ENCODE measurements around the gene MED13L.

The MED13L gene

DNA sequence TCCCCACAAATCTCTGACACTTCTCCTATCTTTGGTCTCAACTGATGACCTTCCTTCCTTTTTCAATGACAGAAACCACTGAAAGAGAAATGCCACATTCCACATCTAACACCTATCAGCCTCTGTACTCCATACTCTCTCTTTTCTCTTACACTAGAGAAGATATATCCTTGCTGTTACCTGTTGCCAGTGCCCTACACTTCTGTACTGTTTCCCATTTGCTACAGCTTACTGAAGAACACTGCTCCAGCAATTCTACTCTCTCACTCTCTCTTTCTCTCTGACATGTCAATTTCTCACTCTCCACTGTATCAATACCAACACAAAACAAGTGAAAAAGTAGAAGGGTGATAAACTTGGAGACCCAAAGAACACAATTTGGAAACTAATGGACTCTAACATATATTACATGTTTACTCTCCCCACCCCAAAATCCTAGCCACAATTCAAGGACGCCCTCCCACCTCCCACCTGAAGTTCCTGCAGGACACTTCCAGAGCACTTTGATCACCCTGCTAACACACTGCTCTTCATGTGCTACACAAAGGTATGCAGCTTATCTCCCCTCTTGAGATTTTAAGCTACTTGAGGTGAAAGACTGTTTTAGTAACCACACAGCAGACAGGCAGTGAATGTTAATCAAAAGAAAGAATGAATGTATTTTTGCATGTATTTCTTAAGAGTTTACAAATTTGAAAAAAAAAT lies 95.0 kb downstream of the MED13L start:
- no peak for DNase-seq (ENCODE audit: low spot score)

- no peak for DNase-seq (ENCODE audit: low spot score)
These were observed 97.0 kb downstream of the MED13L start for GRCh38 chr12:116180448-116180847.

- DNase-seq (ENCODE audit: low spot score) = no peak
These were observed 98.1 kb downstream of the MED13L start for GRCh38 chr12:116179384-116179783.

DNA sequence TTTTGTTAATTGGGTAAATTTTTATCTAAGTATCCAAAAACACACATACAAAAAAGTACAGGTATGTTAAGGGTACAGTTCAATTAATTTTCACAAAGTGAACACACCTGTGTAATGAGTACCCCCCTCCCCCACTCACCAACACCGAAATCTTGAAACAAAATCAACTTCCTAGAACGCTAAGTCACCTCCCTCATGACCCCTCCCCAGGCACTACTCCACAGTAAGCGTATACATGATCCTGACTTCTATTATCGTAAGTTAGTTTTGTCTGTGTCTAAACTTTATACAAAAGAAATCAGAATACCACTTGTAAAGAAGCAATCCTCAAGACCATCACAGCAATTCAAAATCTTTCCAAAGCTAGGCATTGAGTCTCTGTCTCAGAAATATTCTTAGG lies 100.5 kb downstream of the MED13L start:
- no peak for DNase-seq (ENCODE audit: low spot score)

DNA sequence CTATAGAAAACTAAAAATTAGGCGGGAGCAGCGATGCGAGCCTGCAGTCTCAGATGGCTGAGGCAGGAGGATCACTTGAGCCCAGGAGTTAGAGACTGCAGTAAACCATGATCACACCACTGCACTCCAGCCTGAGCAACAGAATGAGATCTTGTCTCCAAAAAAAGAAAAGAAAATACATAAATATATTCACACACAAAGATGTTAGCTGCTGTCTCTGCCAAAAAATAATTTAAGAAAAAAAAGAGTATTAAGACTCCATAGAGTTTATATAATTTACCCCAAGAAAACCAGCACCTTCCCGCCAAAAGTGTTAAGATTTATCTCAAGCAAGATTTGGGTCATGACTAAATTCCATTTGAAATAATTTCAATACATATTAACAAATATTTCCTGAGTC lies 102.6 kb downstream of the MED13L start:
- no peak for DNase-seq (ENCODE audit: low spot score)

- DNase-seq (ENCODE audit: low spot score) = no peak
These were observed 103.5 kb downstream of the MED13L start for GRCh38 chr12:116174006-116174405.

- no peak for DNase-seq (ENCODE audit: low spot score)
These were observed 105.2 kb downstream of the MED13L start for GRCh38 chr12:116172224-116172849.

GRCh38 chr12:116171549-116171948 lies 105.9 kb downstream of the MED13L start:
- DNase-seq (ENCODE audit: low spot score) = no peak

GRCh38 chr12:116169071-116169470 lies 108.4 kb downstream of the MED13L start:
- no peak for DNase-seq (ENCODE audit: low spot score)

GRCh38 chr12:116166306-116166705 lies 111.2 kb downstream of the MED13L start:
- no peak for DNase-seq (ENCODE audit: low spot score)

GRCh38 chr12:116165036-116165425 lies 112.5 kb downstream of the MED13L start:
- no peak for DNase-seq (ENCODE audit: low spot score)

GRCh38 chr12:116164250-116165035 lies 113.0 kb downstream of the MED13L start:
- DNase-seq (ENCODE audit: low spot score) = no peak

DNA sequence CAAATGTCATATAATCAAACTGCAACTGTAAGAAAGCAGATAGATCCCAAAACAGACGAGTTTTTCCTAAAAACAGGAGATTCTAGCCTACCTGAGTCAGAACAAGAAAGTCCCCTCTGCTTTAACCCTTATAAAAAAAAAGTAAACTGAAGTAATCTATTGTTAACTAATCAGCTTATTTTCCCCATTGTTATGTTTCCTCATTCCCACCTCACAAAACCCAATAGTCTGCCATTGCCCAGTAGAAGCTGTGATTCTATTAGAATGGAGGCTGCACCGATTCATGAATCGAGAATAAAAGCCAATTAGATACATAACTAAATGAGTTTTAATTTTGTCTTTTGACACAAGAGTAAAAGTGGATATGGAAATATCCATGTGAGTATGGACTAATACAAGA lies 115.4 kb downstream of the MED13L start:
- no peak for DNase-seq (ENCODE audit: low spot score)

DNA sequence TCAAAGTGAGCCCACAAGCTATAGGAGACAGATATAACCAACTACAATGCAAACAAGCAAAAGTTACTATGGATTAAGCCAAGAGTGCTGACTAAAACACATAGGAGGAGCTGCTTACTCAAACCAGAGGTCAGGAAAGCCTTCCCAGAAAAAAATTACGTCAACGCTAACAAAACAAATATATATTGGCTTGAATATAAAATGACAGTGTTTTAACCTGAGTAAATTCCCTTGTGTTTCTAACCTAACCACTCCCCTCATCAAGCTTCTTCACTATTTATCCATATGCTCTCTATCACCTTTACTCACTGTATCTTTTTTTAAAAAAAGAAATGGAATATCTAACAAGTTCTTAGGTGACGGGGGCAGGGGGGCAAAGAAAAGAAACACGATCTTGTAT lies 115.9 kb downstream of the MED13L start:
- DNase-seq (ENCODE audit: low spot score) = no peak

DNA sequence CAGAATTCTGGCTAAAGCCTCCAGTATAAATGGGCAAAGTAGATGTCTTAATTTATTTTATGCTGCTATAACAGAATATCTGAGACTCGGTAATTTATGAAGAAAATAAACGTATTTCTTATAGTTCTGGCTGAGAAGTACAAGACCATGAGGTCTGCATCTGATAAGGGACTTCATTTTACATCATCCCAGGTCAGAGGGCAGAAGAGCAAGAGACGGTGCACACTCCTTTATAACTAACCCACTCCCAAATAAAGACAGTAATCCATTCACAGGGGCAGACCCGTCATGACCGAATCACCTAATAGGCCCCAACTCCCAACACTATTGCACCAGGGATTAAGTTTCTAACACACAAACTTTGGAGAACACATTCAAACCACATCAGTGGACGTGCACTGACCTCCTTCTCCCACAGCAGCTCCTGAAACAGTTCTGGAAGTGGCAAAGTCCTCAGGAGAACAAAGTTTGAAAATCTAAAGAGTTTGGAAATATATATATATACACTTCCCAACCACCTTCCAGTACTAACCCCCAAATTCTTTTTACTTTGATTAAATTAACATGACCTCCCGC lies 116.5 kb downstream of the MED13L start:
- no peak for DNase-seq (ENCODE audit: low spot score)

DNA sequence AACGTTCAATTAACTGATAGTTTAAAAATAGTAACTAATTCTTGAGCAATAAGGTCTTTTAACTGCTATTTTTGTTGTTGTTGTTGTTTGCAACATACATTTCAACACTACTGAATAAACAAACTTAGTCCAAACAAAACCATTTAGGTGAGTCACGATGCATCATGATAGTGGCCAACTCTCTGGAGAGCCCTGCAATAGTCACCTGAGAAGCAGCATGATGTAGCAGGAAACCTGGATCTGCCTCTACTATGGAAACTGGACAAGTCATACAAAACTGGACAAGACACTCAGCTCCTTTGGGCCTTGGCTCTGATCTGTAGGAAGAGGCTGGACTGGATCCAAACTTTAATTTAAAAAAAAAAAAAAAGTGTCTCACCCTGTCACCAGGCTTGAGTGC lies 117.3 kb downstream of the MED13L start:
- no peak for DNase-seq (ENCODE audit: low spot score)

GRCh38 chr12:116159593-116160200 lies 117.8 kb downstream of the MED13L start:
- no peak for DNase-seq (ENCODE audit: low spot score)

- DNase-seq (ENCODE audit: low spot score) = no peak
These were observed 118.3 kb downstream of the MED13L start for GRCh38 chr12:116159175-116159574.

DNA sequence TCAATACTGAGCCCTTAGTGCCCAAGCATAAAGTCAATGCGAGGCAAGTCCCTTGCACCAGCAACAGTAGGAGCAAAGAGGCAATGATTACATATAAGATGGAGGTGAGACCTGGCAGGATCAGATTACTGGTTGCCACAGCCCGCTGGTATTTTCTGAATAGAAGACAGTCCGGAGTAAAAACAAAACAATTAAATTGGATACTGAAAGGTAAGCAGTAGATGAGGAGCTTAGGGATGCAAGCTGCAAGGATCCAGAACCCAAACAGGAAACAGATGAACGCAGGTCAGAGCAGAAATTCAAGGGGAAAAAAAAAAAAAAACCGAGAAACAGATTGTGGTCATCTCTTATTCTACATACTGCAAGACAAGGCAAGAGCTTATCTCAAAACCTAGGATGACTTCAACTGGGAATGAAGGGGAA lies 119.6 kb downstream of the MED13L start:
- no peak for DNase-seq (ENCODE audit: low spot score)

DNA sequence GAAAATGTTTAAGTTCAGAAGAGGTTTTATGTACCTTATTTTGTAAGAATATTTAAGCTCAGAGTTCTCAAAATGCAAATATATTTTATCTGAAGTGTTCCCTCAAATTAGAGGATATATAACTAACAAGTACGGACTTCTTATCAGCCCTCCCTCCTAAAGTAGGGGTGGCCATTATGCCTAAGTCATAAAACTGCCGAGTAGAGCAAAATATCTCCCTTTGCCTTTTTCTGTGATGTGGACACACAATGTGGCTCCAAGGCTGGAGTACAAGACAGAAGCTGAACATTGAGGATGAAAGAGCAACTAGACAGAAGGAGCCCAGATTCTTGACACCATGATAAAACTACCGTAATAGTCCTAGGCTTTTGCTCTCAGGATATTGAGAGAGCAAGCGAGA lies 120.9 kb downstream of the MED13L start:
- DNase-seq (ENCODE audit: low spot score) = no peak

GRCh38 chr12:116155383-116155782 lies 122.1 kb downstream of the MED13L start:
- DNase-seq (ENCODE audit: low spot score) = no peak

DNA sequence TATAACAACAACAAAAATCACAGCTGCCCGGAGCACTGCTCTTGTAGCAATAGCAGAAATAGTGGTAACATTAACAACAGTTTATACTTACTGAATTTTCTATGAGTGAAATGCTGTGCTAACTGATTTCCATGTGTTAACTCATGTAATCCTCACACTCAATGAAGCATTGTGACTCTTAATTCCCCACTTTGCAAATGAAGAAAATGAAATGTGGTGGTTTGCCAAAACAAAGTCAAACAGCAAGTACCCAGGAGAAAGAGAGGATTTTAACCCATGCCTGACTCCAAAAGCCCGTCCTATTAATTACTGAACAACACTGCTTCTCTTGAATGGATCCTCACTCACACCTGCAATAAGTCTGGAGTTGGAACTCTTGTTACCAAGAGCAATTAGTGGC lies 123.5 kb downstream of the MED13L start:
- DNase-seq (ENCODE audit: low spot score) = no peak

All from HuH-7.5 (cell line).